Retina (tissue), 1 donor: ENCODE results near the gene AFF2.

Experiments used
- DNase-seq: peaks from one replicate; pipeline ENCODE4 v3.0.0-alpha.2; 2016

Gene AFF2

DNA sequence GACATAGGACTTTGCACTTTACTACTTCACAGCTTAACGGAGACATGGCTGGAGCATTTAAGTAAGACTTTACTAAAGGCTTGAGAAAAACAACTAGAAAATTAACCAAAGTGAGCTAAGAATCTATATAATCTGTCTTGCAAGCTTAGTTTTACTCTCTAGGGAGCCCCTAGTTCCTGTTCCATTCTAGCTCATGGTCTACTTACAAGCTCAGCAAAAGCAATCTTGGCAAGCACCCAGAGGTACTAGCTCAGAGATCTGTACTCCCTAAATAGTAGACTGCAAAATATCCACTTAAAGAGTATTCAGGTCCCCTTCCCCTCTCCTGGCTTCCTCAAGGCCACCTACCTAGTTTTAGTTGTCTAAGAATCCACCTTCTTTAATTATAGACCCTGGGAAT, 535.7 kb downstream of the AFF2 start:
- DNase-seq, result no peak

DNA sequence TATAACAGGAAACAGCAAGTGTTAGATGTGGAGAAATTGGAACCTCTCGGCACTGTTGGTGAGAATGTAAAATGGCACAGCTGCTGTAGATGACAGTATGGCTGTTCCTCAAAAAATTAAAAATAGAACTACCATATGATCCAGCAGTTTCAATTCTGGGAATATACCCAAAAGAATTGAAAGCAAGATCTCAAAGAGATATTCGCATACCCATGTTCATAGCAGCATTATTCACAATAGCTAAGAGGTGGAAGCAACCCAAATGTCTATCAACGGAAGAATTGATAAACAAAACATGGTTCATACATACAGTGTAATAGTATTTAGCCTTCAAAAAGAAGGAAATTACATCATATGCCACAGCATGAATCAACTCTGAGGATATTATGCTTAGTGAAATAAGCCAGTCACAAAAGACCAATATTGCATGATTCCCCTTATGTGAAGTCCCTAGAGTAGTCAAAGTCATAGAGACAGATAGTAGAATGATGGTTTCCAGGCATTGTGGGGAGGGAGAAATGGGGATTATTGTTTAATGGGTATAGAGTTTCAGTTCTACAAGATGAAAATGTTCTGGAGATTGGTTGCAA, 537.0 kb downstream of the AFF2 start:
- DNase-seq, result no peak

DNA sequence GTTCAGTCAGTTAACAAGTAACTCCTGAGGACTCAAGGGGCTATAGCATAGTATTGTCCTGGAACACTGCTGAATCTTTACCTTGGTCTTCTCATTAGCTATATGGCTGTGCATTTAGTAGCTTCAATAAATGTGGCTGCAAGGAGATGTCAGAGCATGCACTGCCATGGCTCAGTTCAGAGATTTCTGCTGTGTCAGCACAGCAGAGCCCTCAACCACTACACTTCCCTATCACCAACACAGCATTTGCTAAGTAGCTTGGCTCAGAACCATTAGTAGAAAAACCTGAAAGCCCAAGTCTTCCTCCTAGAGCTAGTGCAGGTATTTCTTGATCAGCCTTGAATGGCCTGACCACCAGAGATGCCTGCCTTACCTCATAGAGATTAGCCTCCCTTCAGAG, 538.6 kb downstream of the AFF2 start:
- DNase-seq, result no peak

DNA sequence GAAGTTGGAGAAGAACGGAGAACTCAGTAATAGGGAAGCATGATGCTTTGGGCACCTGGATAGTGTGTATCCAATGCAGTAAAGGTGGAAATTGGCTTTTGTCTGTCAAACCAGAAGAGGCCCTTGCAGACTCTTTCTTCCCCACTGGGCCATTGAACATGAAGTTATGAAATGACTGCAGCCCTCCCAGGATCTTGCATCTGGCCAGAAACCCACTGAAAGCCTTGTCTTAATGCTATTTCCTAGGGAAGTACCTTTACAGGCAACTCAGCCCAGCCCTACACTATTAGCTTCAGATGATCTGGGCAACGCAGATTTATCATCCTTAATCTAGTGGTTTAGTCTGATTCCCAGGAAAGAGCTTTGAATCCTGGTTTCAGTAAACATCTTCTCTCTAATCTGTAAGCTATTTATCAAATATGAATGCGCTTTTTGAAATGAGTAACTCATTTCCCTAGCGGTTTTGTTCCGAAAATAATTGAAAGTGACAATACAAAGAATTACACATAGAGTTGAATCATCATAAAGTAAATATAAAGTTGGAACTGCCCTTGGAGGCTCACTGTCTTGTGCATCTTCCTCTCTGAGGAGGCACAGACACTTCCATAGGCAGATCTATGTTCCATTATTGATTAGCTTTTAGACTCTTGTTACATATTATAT, 540.6 kb downstream of the AFF2 start:
- DNase-seq, result no peak

- no peak for DNase-seq
Measured at GRCh38 chrX:149043401-149043800, 543.0 kb downstream of the AFF2 start.

GRCh38 chrX:149044471-149044870, 544.1 kb downstream of the AFF2 start:
- DNase-seq, result no peak

GRCh38 chrX:149045645-149046210, 545.3 kb downstream of the AFF2 start:
- no peak for DNase-seq
